Measurements from ENCODE around the gene DRICH1.
A peak's percentile ranks its signal among the peaks of the same experiment; 100 is the strongest.
"Not testable (repeated sequence)": the region's sequence is repeated elsewhere in the genome, so short reads cannot be mapped to it uniquely, and the experiment has no call there.

DRICH1 gene

DNA sequence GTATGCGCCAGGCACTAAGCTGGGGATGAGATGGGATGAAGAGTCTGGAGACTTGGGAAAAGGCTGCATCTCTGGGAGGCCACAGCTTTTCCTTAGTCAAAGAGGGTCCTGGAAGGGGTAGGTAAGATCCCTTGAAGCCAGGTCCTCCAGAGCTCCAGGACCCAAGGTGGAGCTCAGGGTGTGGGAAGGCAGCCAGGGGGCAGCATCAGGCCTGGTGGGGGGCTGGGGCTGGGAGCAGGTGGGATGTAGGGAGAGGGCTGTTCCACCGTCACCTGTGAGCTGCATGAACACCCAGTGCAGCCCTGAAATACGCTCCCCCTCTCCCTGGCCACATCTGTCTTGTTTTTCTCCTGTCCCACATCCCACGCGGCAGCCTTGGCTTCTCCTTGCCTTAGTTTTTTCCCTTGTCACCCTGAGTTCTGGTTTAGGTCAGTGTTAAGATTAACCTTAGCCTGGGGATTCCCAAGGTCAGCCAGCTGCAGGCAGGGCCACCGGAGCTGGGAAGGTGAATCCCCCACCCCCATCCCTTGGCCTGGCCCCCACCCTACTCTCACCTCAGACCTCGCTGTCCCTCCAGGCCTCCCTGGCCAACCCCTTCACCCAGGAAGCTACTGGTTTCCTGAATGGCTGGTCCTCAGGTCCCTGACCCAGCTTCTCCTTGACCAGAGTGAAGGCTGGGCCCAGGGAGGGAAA lies 34.4 kb downstream of the DRICH1 start:
- not testable (repeated sequence) for DNase-seq

DNA sequence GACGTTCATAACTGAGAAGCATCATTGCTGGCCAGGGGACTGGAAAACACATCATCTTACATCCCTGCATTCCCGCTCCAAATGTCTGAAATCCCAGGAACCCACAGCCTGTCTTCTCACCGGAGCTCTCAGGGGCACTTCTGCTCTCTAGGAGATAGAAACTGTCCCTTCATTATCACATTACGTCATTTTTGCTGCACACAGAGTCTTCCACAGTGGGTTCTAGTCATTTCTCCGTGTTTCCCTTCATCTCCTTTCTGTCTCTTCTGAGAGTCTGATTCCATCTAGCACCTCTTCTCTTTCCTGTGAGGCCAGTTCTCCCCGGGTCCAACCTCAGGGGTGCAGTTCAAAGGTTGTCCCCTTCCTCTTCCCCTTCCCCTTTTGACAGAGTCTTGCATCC lies 36.2 kb downstream of the DRICH1 start:
- DNase-seq, result not testable (repeated sequence)

GRCh38 chr22:23591846-23592245 lies 40.3 kb downstream of the DRICH1 start:
- no peak for DNase-seq

DNA sequence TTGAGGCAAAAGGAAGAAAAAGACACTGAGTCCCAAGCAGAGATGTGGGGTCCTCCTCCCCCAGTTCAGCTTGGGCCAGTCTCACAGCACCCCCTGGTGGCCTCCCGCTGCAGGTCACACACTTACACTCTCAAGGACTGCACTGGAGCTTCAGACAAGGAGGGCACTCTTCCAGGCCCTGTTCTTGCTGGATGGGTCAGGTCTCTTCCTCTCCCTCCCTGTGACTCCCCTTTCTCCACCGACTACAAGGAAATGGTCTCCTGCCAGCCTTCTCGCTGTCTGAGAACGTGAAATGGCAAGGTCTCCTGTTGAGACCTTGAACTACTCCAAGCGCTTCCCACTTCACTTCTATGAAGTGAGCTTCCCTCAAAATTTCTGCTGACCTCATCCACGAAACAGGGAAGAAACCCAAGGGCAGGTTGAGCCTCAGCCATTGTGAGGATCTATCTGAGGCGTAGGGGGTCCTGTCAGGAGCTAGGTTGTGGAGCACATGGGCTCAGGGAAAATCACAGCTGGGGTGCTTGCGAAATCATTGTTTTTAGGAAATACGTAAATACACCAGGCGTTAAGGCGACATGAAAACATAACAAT lies 40.8 kb downstream of the DRICH1 start:
- peak; percentile 23 for DNase-seq

DNA sequence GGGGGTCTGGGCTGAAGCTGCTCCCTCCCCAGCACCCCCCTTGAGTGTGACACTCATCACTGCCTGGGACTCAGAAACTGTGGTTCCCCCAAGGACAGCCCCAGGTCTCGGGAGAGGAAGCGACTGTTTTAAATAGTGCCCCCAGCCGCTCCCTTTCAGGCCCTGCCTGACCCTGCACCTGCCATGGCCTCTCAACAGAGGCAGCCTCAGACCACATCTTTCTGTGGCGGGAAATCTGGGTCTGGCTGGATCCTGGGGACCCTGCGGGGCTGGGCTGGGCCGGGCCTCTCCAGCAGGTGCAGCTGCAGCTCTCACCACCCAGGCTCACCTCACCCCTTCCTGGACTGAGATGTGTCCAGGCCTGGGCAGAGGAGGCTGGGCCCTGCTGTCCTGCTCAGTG lies 48.3 kb downstream of the DRICH1 start:
- DNase-seq, result no peak

DNA sequence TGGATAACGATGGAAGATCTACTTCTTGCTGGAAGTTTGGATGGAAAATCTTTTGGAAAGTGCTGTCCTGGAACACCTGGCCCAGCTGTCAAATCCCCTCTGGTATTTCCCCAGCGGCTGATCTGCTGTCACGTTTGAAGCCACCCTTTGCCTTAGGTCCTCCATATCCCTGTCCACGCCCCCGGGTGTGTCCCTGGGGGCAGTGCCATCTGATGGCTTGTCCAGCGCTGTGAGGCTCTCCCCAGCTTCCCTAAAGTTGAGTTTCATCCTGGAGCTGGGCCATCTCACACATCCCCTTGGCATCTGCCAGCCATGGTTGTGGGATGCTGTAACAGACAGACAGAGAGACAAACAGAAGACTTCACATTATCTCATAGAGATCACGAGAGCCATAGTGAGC lies 49.0 kb downstream of the DRICH1 start:
- no peak for DNase-seq

DNA sequence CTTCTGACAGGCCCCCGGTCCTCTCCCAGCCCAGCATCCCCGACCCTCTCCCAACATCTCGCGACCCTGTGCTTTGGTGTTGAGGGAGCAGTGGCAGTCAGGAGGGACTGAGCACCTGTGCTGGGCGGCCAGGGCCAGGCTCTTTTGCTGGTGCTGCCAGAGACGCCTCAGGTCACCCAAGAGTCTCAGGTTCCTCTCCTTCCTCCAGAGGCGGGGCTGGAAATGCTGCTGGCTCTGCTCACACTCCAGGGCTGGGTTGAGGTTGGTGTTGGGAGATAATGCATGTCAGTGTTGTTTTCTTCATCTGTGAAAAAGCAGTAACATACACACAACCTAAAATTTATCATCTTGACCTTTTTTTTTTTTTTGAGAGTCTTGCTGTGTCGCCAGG lies 50.9 kb downstream of the DRICH1 start:
- no peak for DNase-seq

- DNase-seq, result no peak
Observed at GRCh38 chr22:23580576-23581259, 51.4 kb downstream of the DRICH1 start.

GRCh38 chr22:23579870-23580575 lies 52.1 kb downstream of the DRICH1 start, which contains the start of gene IGLL1:
Gene IGLL1 (minus strand): TSS chr22:23580290. CDS start chr22:23580190, 100 bp downstream.
- DNase-seq, result no peak

- DNase-seq, result no peak
Observed at GRCh38 chr22:23579280-23579679, 52.8 kb downstream of the DRICH1 start.

GRCh38 chr22:23578306-23578705 lies 53.8 kb downstream of the DRICH1 start:
- DNase-seq, result no peak

DNA sequence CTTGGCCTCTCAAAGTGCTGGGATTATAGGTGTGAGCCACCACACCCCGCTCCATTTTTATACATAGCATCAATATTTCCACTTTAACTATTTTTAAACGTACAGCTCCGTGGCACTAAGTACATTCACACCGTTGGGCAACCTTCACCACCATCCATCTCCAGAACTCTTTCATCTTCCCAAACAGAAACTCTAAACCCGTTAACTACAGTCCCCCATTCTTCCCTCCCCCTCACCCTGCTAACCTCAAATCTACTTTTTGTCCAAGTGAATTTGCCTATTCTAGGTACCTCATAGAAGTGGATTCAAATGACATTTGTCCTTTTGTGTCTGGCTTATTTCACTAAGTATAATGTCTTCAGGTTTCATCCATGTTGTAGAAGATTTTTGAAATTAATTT lies 55.4 kb downstream of the DRICH1 start:
- DNase-seq, result no peak

DNA sequence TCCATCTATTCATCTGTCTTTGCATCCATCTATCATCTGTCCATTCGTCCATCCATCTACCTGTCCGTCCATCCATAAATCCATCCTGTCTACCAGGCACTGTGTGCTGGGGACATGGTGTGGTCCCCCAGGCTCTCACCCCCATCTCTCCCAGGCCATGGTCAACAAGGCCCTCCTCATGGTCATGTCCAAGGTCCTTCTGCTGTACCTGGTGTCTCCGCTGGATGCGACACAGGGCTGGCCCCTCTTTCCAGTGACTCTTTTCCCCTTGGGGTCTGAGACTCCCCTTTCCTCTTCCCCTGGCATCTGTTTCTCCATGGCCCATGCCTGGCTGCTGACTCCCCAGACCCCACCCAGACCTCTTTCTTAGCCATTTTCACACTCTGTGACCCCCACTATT lies 56.5 kb downstream of the DRICH1 start:
- no peak for DNase-seq

GRCh38 chr22:23574877-23575276 lies 57.2 kb downstream of the DRICH1 start:
- no peak for DNase-seq

- no peak for DNase-seq
Observed at GRCh38 chr22:23574371-23574811, 57.7 kb downstream of the DRICH1 start.

- DNase-seq, result not testable (repeated sequence)
Observed at GRCh38 chr22:23573701-23574235, 58.4 kb downstream of the DRICH1 start.

- not testable (repeated sequence) for DNase-seq
Observed at GRCh38 chr22:23573106-23573505, 59.0 kb downstream of the DRICH1 start.

DNA sequence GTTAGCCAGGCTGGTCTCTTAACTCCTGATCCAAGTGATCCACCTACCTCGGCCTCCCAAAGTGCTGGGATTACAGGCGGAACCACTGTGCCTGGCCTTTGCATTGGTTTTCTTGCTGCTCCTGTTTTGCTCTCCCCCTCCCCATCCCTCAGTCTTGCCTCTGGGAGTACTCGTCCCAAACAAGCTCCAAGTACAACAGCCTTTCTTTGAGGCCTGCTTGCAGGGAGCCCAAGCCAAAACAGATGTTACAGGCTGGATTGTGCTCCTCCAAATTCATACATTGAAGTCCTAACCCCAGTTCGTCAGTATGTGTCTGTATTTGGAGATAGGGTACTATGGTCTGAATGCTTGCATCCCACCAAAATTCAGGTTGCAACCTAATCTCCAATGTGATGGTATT lies 60.6 kb downstream of the DRICH1 start:
- DNase-seq, result no peak

- no peak for DNase-seq
Observed at GRCh38 chr22:23570681-23571080, 61.4 kb downstream of the DRICH1 start.

GRCh38 chr22:23569716-23570115 lies 62.4 kb downstream of the DRICH1 start:
- DNase-seq, result no peak

DNA sequence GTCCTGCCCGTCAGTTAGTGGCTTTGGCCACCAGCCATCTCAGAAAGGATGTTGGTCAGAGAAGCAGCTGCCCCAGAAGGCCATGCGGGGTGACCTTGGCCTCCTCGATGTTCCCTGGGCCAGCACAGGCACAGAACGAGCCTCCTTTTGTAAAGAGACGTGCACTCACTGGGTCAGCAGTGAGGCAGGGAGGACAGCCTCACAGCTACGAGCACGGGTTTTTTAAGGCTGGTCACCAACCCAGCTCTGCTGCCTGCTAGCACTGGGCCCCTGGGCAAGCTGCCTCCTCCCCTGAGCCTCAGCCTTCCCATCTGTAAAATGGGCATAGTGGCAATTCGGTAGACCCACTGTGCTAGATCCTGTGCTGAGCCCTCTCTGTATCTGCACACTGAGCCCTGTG lies 62.8 kb downstream of the DRICH1 start:
- DNase-seq, result no peak

DNA sequence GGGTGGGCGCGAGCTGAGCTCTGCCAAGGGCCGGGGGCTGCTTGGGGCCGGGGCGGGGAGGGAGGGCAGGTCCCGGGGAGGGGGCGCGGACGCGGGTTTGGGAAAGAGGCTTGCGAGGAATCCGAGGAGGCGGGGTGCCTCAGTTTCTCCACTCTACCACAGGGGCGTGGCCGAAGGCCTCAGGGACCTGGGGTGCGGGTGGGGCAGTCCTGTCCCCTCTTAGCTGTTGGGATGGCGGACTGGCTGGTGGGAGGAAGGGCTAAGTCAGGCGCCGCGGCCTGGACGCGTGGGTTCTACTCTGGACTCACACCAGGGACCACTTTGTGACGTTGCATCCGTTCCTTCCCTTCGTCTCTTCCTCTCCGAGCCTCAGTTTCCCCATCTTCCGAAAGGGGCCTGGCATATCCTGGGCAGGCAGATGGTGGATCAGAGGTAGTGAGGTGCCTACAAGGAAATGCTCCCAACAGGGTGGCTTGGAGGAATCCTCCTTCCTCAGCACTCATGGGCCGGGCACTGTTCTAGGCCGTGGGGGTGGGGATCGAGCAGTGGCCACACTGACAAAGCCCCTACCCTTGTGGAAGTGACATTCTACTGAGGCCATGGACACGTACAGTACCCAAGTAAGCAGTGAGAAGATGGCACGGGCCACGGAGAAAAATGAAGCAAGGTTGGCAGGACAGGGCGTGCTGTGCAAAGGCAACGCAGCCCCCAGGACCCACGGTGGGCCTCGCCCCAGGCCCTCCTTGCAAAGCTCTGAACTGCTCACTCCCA lies 65.2 kb downstream of the DRICH1 start:
- no peak for DNase-seq
